ENCODE measurements around the gene BHMT2.

GRCh38 chr5:79023947-79024346, 45.6 kb upstream of the BHMT2 start:
- no peak for TF ChIP-seq POLR2A (IDR thresholded peaks at IDR 0.05; ENCODE audit: low read depth, low read length)
- TF ChIP-seq CTCF (IDR thresholded peaks at IDR 0.05; ENCODE audit: extremely low read depth in 1 of 2, insufficient read depth in 1 of 2, low read depth in 1 of 2, low read length in 2 of 2) = no peak
- no peak for TF ChIP-seq POLR2AphosphoS5 (IDR thresholded peaks at IDR 0.05; ENCODE audit: insufficient read depth, low read depth, low read length)
- no peak for TF ChIP-seq MAX (IDR thresholded peaks at IDR 0.05; ENCODE audit: insufficient read depth, insufficient read length)
- no peak for TF ChIP-seq MYC (IDR thresholded peaks at IDR 0.05; ENCODE audit: low read depth, low read length)
- TF ChIP-seq EZH2 (IDR thresholded peaks at IDR 0.05; ENCODE audit: borderline replicate concordance, low read depth, low read length, severe bottlenecking) = no peak
